ENCODE data around the gene SERPINB6.

Gene SERPINB6

GRCh38 chr6:2998998-2999617 is 27.7 kb upstream of the SERPINB6 start:
- peak overlapping the region; percentile 14; the same call in 1 of the 2 replicates for H3K27ac ChIP-seq
- TF ChIP-seq ZFX (IDR thresholded peaks at IDR 0.05): no peak
- no peak for TF ChIP-seq CTCF (conservative IDR thresholded peaks at IDR 0.05)

- H3K27ac ChIP-seq: peak overlapping the region; percentile 14; the same call in 1 of the 2 replicates
- peak; percentile 84 for TF ChIP-seq CTCF (conservative IDR thresholded peaks at IDR 0.05)
These were observed 27.1 kb upstream of the SERPINB6 start for GRCh38 chr6:2998249-2998997.

GRCh38 chr6:2993755-2994317 is 22.5 kb upstream of the SERPINB6 start:
- no peak for TF ChIP-seq ZFX (IDR thresholded peaks at IDR 0.05)
- TF ChIP-seq CTCF (conservative IDR thresholded peaks at IDR 0.05): no peak
- no peak overlapping the region for H3K27ac ChIP-seq

GRCh38 chr6:2992330-2992979 is 21.1 kb upstream of the SERPINB6 start:
- H3K27ac ChIP-seq: no peak overlapping the region
- TF ChIP-seq ZFX (IDR thresholded peaks at IDR 0.05) (no peak), CTCF (conservative IDR thresholded peaks at IDR 0.05) (no peak)

GRCh38 chr6:2990932-2991506 is 19.7 kb upstream of the SERPINB6 start:
- peak overlapping the region; percentile 94 for H3K27ac ChIP-seq
- no peak for TF ChIP-seq CTCF (conservative IDR thresholded peaks at IDR 0.05)
- no peak for TF ChIP-seq ZFX (IDR thresholded peaks at IDR 0.05)

GRCh38 chr6:2990248-2990931 is 19.0 kb upstream of the SERPINB6 start:
- TF ChIP-seq ZFX (IDR thresholded peaks at IDR 0.05) (no peak), CTCF (conservative IDR thresholded peaks at IDR 0.05) (no peak)
- H3K27ac ChIP-seq: peak overlapping the region; percentile 94
